Ascending aorta (tissue), 2 donors: ENCODE measurements around the gene ZC3H7B. TPM values are rescaled to one million over a fixed set of nuclear protein-coding genes. Genes with fewer than 3 reads are reported as not detected.

Experiments
- DNase-seq, 2 donors: peaks; one replicate each; pipeline ENCODE4 v3.0.0-alpha.2; 2019; ENCODE audit warnings: low spot score in 2 of 2
- H3K27ac ChIP-seq, 2 donors: fragments of 200-600 bp; sonication (generic); one replicate each; pipeline ENCODE4 v1.5.1; 2016 to 2017; ENCODE audit warnings: mild to moderate bottlenecking in 1 of 2
- H3K27me3 ChIP-seq: fragments of 200-600 bp; sonication (generic); one replicate; pipeline ENCODE4 v1.5.1; 2017
- H3K36me3 ChIP-seq, 2 donors: fragments of 200-600 bp; sonication (generic); one replicate each; pipeline ENCODE4 v1.5.1; 2016
- H3K4me1 ChIP-seq, 2 donors: fragments of 200-600 bp; sonication (generic); one replicate each; pipeline ENCODE4 v1.5.1; 2016 to 2017; ENCODE audit warnings: mild to moderate bottlenecking in 1 of 2
- H3K4me3 ChIP-seq, 2 donors: fragments of 200-600 bp; sonication (generic); one replicate each; pipeline ENCODE4 v1.5.1; 2016 to 2017; ENCODE audit warnings: mild to moderate bottlenecking in 1 of 2
- H3K9me3 ChIP-seq, 2 donors: fragments of 200-600 bp; sonication (generic); one replicate each; pipeline ENCODE4 v1.5.1; 2016
- intact Hi-C: fragments of 100-400 bp; cut with DNase I; formaldehyde crosslinking; loops from one replicate; pipeline ENCODE4 v1.15.1; 2023
- total RNA-seq: library from RNA; depleted of rRNA; stranded (reverse); fragments of >200 nt; gene quantifications from one replicate; pipeline ENCODE4 v1.1.0, GENCODE V29; 2016
- TF ChIP-seq, protein P1 (sequence below), 3 experiments: fragments of 200-600 bp in 2 of 3; fragments of 450-650 bp in 1 of 3; sonication (generic) in 2 of 3; IDR thresholded peaks; one replicate each; pipeline ENCODE4 v1.5.1; 2016 to 2019; ENCODE audit warnings: antibody characterized with exemption in 3 of 3, mild to moderate bottlenecking in 1 of 3, moderate library complexity in 1 of 3

The ZC3H7B gene
- total RNA-seq, 1 donor from 2014 or later = 54.9 TPM

GRCh38 chr22:41284465-41284864, 16.9 kb upstream of the ZC3H7B start:
- TF ChIP-seq, protein P1, sequence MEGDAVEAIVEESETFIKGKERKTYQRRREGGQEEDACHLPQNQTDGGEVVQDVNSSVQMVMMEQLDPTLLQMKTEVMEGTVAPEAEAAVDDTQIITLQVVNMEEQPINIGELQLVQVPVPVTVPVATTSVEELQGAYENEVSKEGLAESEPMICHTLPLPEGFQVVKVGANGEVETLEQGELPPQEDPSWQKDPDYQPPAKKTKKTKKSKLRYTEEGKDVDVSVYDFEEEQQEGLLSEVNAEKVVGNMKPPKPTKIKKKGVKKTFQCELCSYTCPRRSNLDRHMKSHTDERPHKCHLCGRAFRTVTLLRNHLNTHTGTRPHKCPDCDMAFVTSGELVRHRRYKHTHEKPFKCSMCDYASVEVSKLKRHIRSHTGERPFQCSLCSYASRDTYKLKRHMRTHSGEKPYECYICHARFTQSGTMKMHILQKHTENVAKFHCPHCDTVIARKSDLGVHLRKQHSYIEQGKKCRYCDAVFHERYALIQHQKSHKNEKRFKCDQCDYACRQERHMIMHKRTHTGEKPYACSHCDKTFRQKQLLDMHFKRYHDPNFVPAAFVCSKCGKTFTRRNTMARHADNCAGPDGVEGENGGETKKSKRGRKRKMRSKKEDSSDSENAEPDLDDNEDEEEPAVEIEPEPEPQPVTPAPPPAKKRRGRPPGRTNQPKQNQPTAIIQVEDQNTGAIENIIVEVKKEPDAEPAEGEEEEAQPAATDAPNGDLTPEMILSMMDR (IDR thresholded peaks at IDR 0.05) = no peak
- peak overlapping the region in 1 of 2 donors; percentile 99 for H3K4me3 ChIP-seq
- no peaks in the 10 kb centered on the region for H3K27me3 ChIP-seq
- intact Hi-C loops = no loop called here
- H3K9me3 ChIP-seq = no peaks in the 10 kb centered on the region
- H3K27ac ChIP-seq = no peak overlapping the region
- H3K36me3 ChIP-seq = peaks cover 10 to 15% of the 10 kb centered on the region in 2 donors
- H3K4me1 ChIP-seq = peaks cover 3 to 16% of the 10 kb centered on the region in 2 donors
- no peak for DNase-seq

DNA sequence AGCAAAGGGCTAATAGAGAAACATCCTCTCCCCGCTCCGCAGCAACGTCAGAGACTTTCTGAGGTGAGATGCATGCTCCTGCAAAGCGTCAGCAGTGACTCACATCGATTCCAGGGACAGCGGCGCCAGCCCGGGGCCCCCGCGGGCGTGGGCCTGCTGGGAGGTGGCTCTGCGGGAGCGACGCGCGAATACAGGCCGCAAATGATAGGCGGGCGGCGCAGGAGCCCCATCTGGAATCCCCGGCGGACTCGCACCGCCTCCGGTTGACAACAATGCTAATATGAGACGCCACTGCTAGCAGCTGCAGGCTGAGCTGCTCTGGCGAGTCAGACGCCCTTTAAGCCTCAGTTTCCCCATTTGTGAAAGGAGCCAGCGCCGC, 15.9 kb upstream of the ZC3H7B start:
- Histone ChIP-seq H3K4me1 (peaks cover 3 to 24% of the 10 kb centered on the region in 2 donors), H3K4me3 (peak overlapping the region; percentile 69 to 99), H3K9me3 (no peaks in the 10 kb centered on the region), H3K27me3 (no peaks in the 10 kb centered on the region), H3K27ac (peak overlapping the region; percentile 77 to 78), H3K36me3 (peaks cover 4 to 8% of the 10 kb centered on the region in 2 donors)
- TF ChIP-seq, protein P1 (IDR thresholded peaks at IDR 0.05) = no peak
- intact Hi-C loops = loop anchor here (5.0 kb wide), 3 partner anchors 82 to 237 kb away; partner anchors contain the start of gene EP300
- DNase-seq = peak; percentile 22 to 79

- TF ChIP-seq, protein P1 (IDR thresholded peaks at IDR 0.05) = peak in 2 of 3 experiments; percentile 10
- Histone ChIP-seq H3K27me3 (no peaks in the 10 kb centered on the region), H3K36me3 (peaks cover 0 to 2% of the 10 kb centered on the region in 2 donors), H3K27ac (peak within 1 kb of the TSS; percentile 77 to 78), H3K4me1 (peaks cover 3 to 27% of the 10 kb centered on the region in 2 donors), H3K9me3 (no peaks in the 10 kb centered on the region), H3K4me3 (peak within 1 kb of the TSS; percentile 69 to 99)
- DNase-seq = peak; percentile 93 to 99
- intact Hi-C loops = loop anchor here (1.0 to 5.0 kb wide), 7 partner anchors 15 to 335 kb away; partner anchors contain the start of genes EP300, L3MBTL2, RBX1 and TEF
These were observed 15.3 kb upstream of the ZC3H7B start, which contains the start of gene RANGAP1 for GRCh38 chr22:41285820-41286638. Gene RANGAP1, minus strand, starts transcription at chr22:41286187. Its CDS starts 5,143 bp downstream, at chr22:41281044.

- TF ChIP-seq, protein P1 (IDR thresholded peaks at IDR 0.05) = no peak
- Histone ChIP-seq H3K9me3 (no peaks in the 10 kb centered on the region), H3K27me3 (no peaks in the 10 kb centered on the region), H3K4me3 (peak overlapping the region; percentile 48 to 67), H3K27ac (peak overlapping the region; percentile 37 to 53), H3K4me1 (peaks cover 3 to 27% of the 10 kb centered on the region in 2 donors), H3K36me3 (no peaks in the 10 kb centered on the region)
- DNase-seq = peak in 1 of 2 donors; percentile 71
- intact Hi-C loops = loop anchor here (1.0 to 5.0 kb wide), 7 partner anchors 15 to 336 kb away; partner anchors contain the start of genes EP300, L3MBTL2, RBX1 and TEF
These were observed 14.7 kb upstream of the ZC3H7B start for GRCh38 chr22:41286639-41287091.

- H3K4me1 ChIP-seq = peaks cover 3 to 27% of the 10 kb centered on the region in 2 donors
- TF ChIP-seq, protein P1 (IDR thresholded peaks at IDR 0.05) = no peak
- H3K36me3 ChIP-seq = no peaks in the 10 kb centered on the region
- no peak for DNase-seq
- no peaks in the 10 kb centered on the region for H3K9me3 ChIP-seq
- H3K27ac ChIP-seq = peak overlapping the region; percentile 35 to 62
- intact Hi-C loops = loop anchor here (5.0 kb wide), 3 partner anchors 79 to 234 kb away; partner anchors contain the start of gene EP300
- H3K4me3 ChIP-seq = no peak overlapping the region
- H3K27me3 ChIP-seq = no peaks in the 10 kb centered on the region
These were observed 12.9 kb upstream of the ZC3H7B start for GRCh38 chr22:41288245-41288946.
